Fibroblast of skin of scalp (primary cell): ENCODE results near the gene TMED5.

Source experiments
- DNase-seq: peaks from one replicate; pipeline ENCODE4 v3.0.0-alpha.2; 2013

TMED5 gene

GRCh38 chr1:93120614-93121013 is 59.6 kb downstream of the TMED5 start:
- no peak for DNase-seq

DNA sequence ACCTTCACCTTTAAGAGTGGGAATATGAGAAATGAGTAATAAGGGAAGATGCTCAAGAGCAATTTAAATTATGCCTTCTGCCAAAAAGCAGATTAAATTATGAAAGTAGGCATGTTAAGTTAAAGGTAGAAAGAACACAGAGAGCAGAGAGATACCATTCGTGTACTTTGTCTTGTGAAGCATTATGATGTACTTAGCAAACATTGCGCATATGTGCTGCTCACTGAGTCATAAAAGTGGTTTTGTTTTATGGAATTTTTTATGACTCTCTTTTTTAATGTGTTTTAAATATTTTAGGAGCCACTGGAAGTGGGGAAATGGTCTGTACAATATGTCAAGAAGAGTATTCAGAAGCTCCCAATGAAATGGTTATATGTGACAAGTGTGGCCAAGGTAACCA is 65.8 kb downstream of the TMED5 start:
- peak; percentile 12 for DNase-seq

GRCh38 chr1:93113127-93113526 is 67.1 kb downstream of the TMED5 start:
- DNase-seq: no peak

DNA sequence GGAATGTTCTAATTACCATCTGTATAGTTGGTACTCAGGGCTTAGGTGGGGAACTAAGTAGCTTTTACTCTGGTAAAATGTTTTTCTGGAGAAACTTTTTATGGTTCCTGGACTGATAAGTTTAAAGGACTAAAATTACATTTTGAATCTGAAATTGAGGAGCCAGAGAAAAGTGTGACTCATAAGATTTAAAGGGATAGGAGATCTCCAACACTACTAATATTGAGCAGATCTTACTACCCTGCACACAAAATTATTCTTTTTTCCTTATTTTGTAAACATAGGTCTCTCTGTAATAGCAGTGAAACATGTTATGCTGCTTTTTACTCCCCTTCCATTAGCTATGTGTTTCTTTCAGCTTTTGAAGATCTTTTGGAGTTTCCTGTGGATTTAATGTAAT is 68.7 kb downstream of the TMED5 start:
- no peak for DNase-seq

DNA sequence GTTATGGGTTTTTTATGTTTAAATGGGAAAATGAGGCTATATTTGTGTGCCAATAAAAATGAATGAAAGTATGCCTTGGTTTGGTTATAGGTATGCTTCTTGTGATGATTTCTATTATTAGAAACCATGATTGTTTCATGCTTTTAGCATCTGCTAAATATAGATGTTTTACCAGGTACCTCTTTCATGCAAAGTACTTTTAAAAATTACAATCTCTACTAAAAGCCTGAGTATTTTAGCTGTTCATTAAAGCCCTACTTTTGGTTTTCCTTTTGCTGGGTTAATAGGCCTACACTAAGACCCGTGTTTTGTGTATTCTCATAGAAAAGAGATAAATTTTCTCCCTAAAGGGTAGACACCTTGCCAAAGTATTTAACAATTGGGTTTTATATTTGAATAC is 69.1 kb downstream of the TMED5 start:
- no peak for DNase-seq

DNA sequence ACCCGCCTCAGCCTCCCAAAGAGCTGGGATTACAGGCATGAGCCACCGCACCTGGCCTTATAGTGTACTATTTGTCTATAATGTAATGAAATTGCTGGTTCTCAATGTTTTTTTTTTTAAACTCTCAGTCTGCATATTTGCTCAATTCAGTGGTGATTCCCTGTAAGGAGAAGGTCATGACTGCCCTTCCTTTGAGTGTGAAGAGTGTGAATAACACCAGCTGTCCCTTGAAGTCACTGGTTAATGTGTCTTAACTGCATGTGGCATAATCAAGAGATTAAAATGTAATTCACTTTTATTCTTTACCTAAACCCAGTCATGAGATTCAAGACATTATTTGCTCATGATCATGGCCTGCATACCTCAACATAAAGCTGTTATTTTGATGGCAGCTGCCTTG is 70.6 kb downstream of the TMED5 start:
- DNase-seq: no peak

DNA sequence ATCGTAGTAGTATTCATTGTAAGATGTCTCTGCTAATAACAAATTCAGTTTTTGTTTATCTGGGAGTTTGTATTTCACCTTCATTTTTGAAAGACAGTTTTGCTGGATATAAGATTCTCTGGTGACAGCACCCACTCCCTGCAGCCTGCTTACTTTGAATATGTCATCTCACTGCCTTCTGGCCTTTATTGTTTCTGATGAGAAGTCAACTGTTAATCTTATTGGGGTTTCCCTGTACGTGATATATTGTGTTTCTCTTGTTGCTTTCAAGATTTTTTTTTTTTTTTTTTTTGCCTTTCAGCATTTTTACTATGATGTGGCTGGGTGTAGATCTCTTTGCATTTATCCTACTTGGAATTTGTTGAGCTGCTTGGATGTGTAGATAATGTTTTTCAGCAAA is 71.9 kb downstream of the TMED5 start:
- no peak for DNase-seq

DNA sequence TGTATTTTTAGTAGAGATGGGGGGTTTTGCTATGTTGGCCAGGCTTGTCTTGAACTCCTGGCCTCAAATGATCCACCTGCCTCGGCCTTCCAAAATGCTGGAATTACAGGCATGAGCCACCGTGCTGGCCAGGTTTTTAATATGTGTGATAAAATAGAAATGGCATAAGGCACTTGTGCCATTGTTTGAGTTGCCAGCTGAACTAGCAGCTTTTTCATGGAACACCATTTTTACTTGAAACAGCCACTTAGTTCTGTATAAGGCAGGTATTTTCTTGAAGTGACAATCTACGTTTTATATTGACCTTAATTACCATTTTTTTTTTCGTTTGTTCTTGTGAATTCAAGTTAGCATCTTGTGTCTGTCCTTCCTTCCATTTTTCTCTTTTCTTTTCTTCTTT is 72.8 kb downstream of the TMED5 start:
- no peak for DNase-seq

DNA sequence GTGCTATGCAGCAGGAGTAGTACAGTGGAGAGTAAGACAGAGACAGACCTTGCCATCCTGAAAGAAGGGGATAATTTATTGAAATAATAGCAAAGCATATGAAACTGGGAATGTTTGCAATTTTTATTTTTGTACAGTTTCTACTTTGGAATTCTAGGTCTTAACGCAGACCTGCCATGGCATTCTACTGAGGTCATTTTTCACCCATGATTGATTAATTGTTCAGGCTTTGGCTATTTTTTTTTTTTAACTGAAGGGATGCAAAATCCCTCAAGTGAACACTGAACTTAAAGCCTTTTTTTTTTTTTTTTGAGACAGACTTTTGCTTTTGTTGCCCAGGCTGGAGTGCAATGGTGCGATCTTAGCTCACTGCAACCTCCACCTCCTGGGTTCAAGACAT is 74.0 kb downstream of the TMED5 start:
- peak; percentile 12 for DNase-seq

DNA sequence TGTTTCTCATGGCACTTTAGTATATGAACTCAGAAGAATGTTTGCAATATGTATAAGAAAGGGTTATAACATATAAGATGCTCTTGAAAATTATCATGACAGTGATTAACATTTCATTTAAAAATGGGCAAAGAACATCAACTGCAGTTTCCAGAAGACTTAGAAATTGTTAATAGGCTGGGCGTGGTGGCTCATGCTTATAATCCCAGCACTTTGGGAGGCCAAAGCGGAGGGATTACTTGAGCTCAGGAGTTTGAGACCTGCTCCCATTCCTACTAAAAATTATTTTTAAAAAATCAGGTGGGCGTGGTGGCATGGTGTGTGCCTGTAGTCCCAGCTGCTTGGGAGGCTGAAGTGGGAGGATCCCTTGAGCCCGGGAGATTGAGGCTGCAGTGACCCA is 78.1 kb downstream of the TMED5 start:
- no peak for DNase-seq
